Panc1 (cell line): ENCODE results near the gene HELB. TPM values are rescaled to one million over a fixed set of nuclear protein-coding genes. Genes with fewer than 3 reads are reported as not detected.

Source experiments
- ATAC-seq: fragments of 200-7000 bp; cut with Tn5 transposase; 2 replicates; pipeline ENCODE4 v1.9.1; 2020; ENCODE audit warnings: mild to moderate bottlenecking, moderate library complexity
- Bru-seq: library from RNA; stranded (reverse); fragments of 400-500 nt; gene quantifications from one replicate; lab custom pipeline; 2021; lab: Mats Ljungman, UMichigan
- BruChase-seq, 2 experiments: library from RNA; stranded (reverse); fragments of 400-500 nt; gene quantifications; one replicate each; lab custom pipeline; 2021; lab: Mats Ljungman, UMichigan
- BruUV-seq: library from RNA; stranded (reverse); fragments of 400-500 nt; replicated peaks from 2 replicates; lab custom pipeline; 2021; lab: Mats Ljungman, UMichigan
- CTCF ChIA-PET: fragments of 300-600 bp; sonication (Branson Sonifier 250); formaldehyde crosslinking; loops from one replicate; lab custom pipeline; 2022; ENCODE audit warnings: antibody characterized with exemption; lab: Charles Lee
- POLR2A ChIA-PET: fragments of 300-600 bp; sonication (Branson Sonifier 250); formaldehyde crosslinking; loops from one replicate; lab custom pipeline; 2022; ENCODE audit warnings: antibody characterized with exemption; lab: Charles Lee
- DNase-seq: peaks from one replicate; pipeline ENCODE4 v3.0.0-alpha.2; 2010; ENCODE audit warnings: low read depth, low spot score
- H3K27ac ChIP-seq: 2 replicates; pipeline ENCODE4 v1.5.1; 2011; ENCODE audit warnings: mild to moderate bottlenecking, low read length, inconsistent platforms
- H3K27me3 ChIP-seq: fragments of 200-500 bp; sonication (Bioruptor generic); 2 replicates; pipeline ENCODE4 v1.6.0; 2014; ENCODE audit warnings: low read length, inconsistent platforms; ENCODE audit not compliant: control insufficient read depth, insufficient read depth
- H3K36me3 ChIP-seq: fragments of 200-500 bp; sonication (Bioruptor generic); 2 replicates; pipeline ENCODE4 v1.5.1; 2014; ENCODE audit warnings: inconsistent platforms, mild to moderate bottlenecking, low read length, moderate library complexity; ENCODE audit not compliant: control insufficient read depth, insufficient read depth
- H3K4me1 ChIP-seq: 2 replicates; pipeline ENCODE4 v1.5.1; 2011; ENCODE audit warnings: inconsistent platforms, mild to moderate bottlenecking, low read length, moderate library complexity; ENCODE audit not compliant: control insufficient read depth, insufficient read depth
- H3K4me3 ChIP-seq, 2 experiments: 2 replicates each; pipeline ENCODE4 v1.5.1; 2011 to 2012; ENCODE audit warnings: low read depth in 2 of 2, low read length in 2 of 2, mild to moderate bottlenecking in 2 of 2, inconsistent platforms in 1 of 2, moderate library complexity in 1 of 2
- H3K9me3 ChIP-seq: fragments of 200-500 bp; sonication (Bioruptor generic); 2 replicates; pipeline ENCODE4 v1.5.1; 2014; ENCODE audit warnings: low read depth, mild to moderate bottlenecking, inconsistent platforms, low read length, moderate library complexity; ENCODE audit not compliant: control insufficient read depth, insufficient read depth
- POLR2AphosphoS5 ChIP-seq: IDR thresholded peaks from 2 replicates; pipeline ENCODE4 v1.6.1; 2012; ENCODE audit warnings: mild to moderate bottlenecking, low read depth, low read length, moderate library complexity
- REST ChIP-seq, 2 experiments: IDR thresholded peaks; 2 replicates each; pipeline ENCODE4 v1.6.1; 2011 to 2012; ENCODE audit warnings: low read depth in 2 of 2, control low read depth in 1 of 2, low read length in 1 of 2, mild to moderate bottlenecking in 1 of 2, moderate library complexity in 1 of 2; ENCODE audit not compliant: insufficient read depth in 1 of 2
- SIN3A ChIP-seq: IDR thresholded peaks from 2 replicates; pipeline ENCODE4 v1.6.1; 2012; ENCODE audit warnings: low read depth, mild to moderate bottlenecking, low read length, moderate library complexity, borderline replicate concordance; ENCODE audit not compliant: insufficient read depth
- TCF7L2 ChIP-seq: IDR thresholded peaks from 2 replicates; pipeline ENCODE4 v1.6.1; 2011; ENCODE audit warnings: mild to moderate bottlenecking, low read depth, low read length, inconsistent platforms
- in situ Hi-C: cut with HindIII; loops from 2 replicates; pipeline ENCODE4 v1.10.0; 2016; ENCODE audit warnings: low sequenced_read_pairs, low pct_unique_long_range_greater_than_20kb
- intact Hi-C: fragments of 100-400 bp; cut with micrococcal nuclease; formaldehyde crosslinking; loops from one replicate; pipeline ENCODE4 v1.10.0; 2022; ENCODE audit not compliant: unreplicated experiment
- long read RNA-seq: library from polyadenylated mRNA; unstranded; transcript quantifications from one replicate; pipeline ENCODE4 v2.0.0, GENCODE V29; 2021; ENCODE audit not compliant: unreplicated experiment
- polyA plus RNA-seq: library from polyadenylated mRNA; unstranded; fragments of >200 nt; gene quantifications from one replicate; pipeline ENCODE4 v1.2.1, GENCODE V29; 2012; ENCODE audit warnings: missing spikeins; ENCODE audit not compliant: insufficient read length
- total RNA-seq: library from RNA; stranded (reverse); gene quantifications from one replicate; pipeline ENCODE4 v1.2.1, GENCODE V29; 2021; ENCODE audit not compliant: unreplicated experiment
- TF ChIP-seq, protein P1 (sequence below): fragments of 450-650 bp; IDR thresholded peaks from 2 replicates; pipeline ENCODE4 v1.5.1; 2017; ENCODE audit warnings: mild to moderate bottlenecking

The HELB gene
- 4.9 TPM for total RNA-seq
- 0.86 TPM for polyA plus RNA-seq
- percentile 66 among the genes with signal in this experiment for Bru-seq, nascent RNA
- percentile 66 among the genes with signal in this experiment for BruChase-seq, experiment 1, labeled RNA remaining after a 2-hour chase
- percentile 61 among the genes with signal in this experiment for BruChase-seq, experiment 2, labeled RNA remaining after a 6-hour chase
- long read RNA-seq, full-length matches to known transcripts: 5 of 9 reads
- long read RNA-seq, partial matches to known transcripts: 4 of 9 reads
- long read RNA-seq, other reads (novel, unspliced or antisense): 0 of 9 reads

DNA sequence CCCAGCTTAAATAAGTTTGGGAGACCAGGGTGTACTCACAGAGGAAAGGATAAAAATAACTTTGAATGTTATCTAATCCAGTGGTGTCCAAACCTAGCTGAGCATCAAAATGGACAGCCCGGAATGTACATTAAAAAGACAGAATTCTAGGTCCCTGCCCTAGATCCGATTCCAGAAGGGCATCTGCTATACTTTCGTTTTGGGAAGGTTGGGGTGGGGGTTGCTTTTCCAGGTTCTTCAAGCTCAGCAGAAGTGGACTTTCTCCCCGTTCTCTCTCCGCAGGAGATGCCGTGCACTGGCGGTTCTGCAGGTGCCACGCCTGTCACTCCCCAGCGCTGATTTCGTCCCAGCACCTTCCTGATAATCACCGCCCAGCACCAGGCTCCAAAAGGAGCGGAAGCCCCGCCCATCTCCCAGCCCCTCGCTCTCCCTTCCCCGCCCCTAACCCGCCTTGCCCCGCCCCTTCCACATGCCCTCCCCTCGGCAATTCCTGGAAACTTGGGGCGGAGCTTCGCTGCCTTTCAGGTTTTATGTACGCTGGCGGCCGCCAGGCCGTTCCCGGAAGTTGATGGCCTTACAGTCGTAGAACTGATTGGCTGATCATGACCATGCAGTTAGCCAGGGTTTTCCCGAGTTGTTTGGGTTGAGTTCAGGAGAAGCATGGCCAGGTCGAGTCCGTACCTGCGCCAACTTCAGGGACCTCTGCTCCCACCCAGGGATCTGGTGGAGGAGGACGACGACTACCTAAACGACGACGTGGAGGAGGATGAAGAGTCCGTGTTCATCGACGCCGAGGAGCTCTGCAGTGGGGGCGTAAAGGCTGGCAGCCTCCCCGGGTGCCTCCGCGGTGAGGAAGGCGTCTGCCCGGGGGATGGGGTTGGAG, at the start of gene HELB:
TSS of gene HELB (plus strand) at position 550 of the 883 bp plus-strand sequence. CDS start at position 661, 111 bp downstream.
- H3K9me3 ChIP-seq: no peaks in the 10 kb centered on the region
- peak; percentile 53; the same call in 1 of the 2 replicates for TF ChIP-seq TCF7L2
- TF ChIP-seq REST (IDR thresholded peaks at IDR 0.05; ENCODE audit: insufficient read depth in 1 of 2, low read depth in 2 of 2, low read length in 1 of 2): peak in 1 of 2 experiments; percentile 47; a peak in 1 of 4 replicates
- TF ChIP-seq, protein P1, sequence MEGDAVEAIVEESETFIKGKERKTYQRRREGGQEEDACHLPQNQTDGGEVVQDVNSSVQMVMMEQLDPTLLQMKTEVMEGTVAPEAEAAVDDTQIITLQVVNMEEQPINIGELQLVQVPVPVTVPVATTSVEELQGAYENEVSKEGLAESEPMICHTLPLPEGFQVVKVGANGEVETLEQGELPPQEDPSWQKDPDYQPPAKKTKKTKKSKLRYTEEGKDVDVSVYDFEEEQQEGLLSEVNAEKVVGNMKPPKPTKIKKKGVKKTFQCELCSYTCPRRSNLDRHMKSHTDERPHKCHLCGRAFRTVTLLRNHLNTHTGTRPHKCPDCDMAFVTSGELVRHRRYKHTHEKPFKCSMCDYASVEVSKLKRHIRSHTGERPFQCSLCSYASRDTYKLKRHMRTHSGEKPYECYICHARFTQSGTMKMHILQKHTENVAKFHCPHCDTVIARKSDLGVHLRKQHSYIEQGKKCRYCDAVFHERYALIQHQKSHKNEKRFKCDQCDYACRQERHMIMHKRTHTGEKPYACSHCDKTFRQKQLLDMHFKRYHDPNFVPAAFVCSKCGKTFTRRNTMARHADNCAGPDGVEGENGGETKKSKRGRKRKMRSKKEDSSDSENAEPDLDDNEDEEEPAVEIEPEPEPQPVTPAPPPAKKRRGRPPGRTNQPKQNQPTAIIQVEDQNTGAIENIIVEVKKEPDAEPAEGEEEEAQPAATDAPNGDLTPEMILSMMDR: no peak
- TF ChIP-seq POLR2AphosphoS5: peak; percentile 77
- TF ChIP-seq SIN3A: peak; percentile 62; the same call in 1 of the 2 replicates
- peaks cover 9% of the 10 kb centered on the region for H3K4me1 ChIP-seq
- POLR2A ChIA-PET: interaction anchor here (0.6 to 1.2 kb wide), 6 partner anchors 12 to 347 kb away, joined by 3 to 19 read pairs (median 6); no protein-coding TSS in a partner anchor
- H3K27me3 ChIP-seq: peaks cover 2% of the 10 kb centered on the region; the same call in 1 of the 2 replicates
- H3K27ac ChIP-seq: peak within 1 kb of the TSS; percentile 86
- peak; percentile 76 for DNase-seq
- H3K36me3 ChIP-seq: no peaks in the 10 kb centered on the region; the same call in 1 of the 2 replicates
- peak; percentile 99 for ATAC-seq
- H3K4me3 ChIP-seq: peak within 1 kb of the TSS; percentile 87 to 89
- intact Hi-C loops: no loop called here
- in situ Hi-C loops: no loop called here
- no TSS peak for BruUV-seq
- CTCF ChIA-PET: interaction anchor here (0.7 kb wide), 1 partner anchor 25 kb away, joined by 8 read pairs; no protein-coding TSS in a partner anchor

GRCh38 chr12:66252771-66253170, 49.5 kb upstream of the HELB start:
- in situ Hi-C loops: no loop called here
- intact Hi-C loops: no loop called here
- no peak for DNase-seq
- TF ChIP-seq POLR2AphosphoS5 (no peak), REST (IDR thresholded peaks at IDR 0.05; ENCODE audit: insufficient read depth in 1 of 2, low read depth in 2 of 2, low read length in 1 of 2) (no peak), SIN3A (no peak), TCF7L2 (no peak)
- TF ChIP-seq, protein P1: no peak
- ATAC-seq: no peak
- Histone ChIP-seq H3K4me3 (no peak overlapping the region), H3K9me3 (no peaks in the 10 kb centered on the region), H3K36me3 (no peaks in the 10 kb centered on the region), H3K4me1 (no peaks in the 10 kb centered on the region), H3K27me3 (peaks cover 5% of the 10 kb centered on the region; the same call in 1 of the 2 replicates), H3K27ac (no peak overlapping the region)
- POLR2A ChIA-PET: no interaction called here
- CTCF ChIA-PET: no interaction called here
- no TSS peak for BruUV-seq
